Left lung (tissue), 10 donors: Measurements from ENCODE around the gene ANXA8. TPM values are rescaled to one million over a fixed set of nuclear protein-coding genes. Genes with fewer than 3 reads are reported as not detected.

Experiments used
- ATAC-seq: fragments of 200-7000 bp; cut with Tn5 transposase; one replicate; pipeline ENCODE4 v1.9.1; 2020; ENCODE audit warnings: moderate library complexity
- DNase-seq, 4 donors: peaks; one replicate each; pipeline ENCODE4 v3.0.0-alpha.2; 2013 to 2020
- H3K27ac ChIP-seq, 2 donors: fragments of 200-600 bp; sonication (generic) in 1 of 2; one replicate each; pipeline versions ENCODE4 v1.5.0 to v1.8.0; 2020 to 2021
- H3K27me3 ChIP-seq, 2 donors: fragments of 200-600 bp; sonication (generic) in 1 of 2; one replicate each; pipeline versions ENCODE4 v1.5.0 to v1.8.0; 2020 to 2021
- H3K36me3 ChIP-seq, 2 donors: fragments of 200-600 bp; sonication (generic) in 1 of 2; one replicate each; pipeline versions ENCODE4 v1.5.0 to v1.8.0; 2020 to 2021
- H3K4me1 ChIP-seq, 2 donors: fragments of 200-600 bp; one replicate each; pipeline ENCODE4 v1.8.0; 2021
- H3K4me3 ChIP-seq, 2 donors: fragments of 200-600 bp; sonication (generic) in 1 of 2; one replicate each; pipeline versions ENCODE4 v1.5.0 to v1.8.0; 2020 to 2021; ENCODE audit warnings: mild to moderate bottlenecking in 1 of 2
- H3K9me3 ChIP-seq, 2 donors: fragments of 200-600 bp; sonication (generic) in 1 of 2; one replicate each; pipeline versions ENCODE4 v1.5.0 to v1.8.0; 2020 to 2021
- CTCF ChIP-seq, 2 donors: fragments of 200-600 bp; sonication (generic) in 1 of 2; IDR thresholded peaks; one replicate each; pipeline versions ENCODE4 v1.5.0 to v1.8.0; 2021; ENCODE audit warnings: antibody characterized with exemption in 2 of 2
- intact Hi-C, 2 donors: fragments of 100-400 bp; cut with DNase I; formaldehyde crosslinking; loops; one replicate each; pipeline versions ENCODE4 v1.11.2 to v1.14.2; 2022
- polyA plus RNA-seq, 6 donors: library from polyadenylated mRNA; unstranded; fragments of 120-200 nt; gene quantifications; one replicate each; pipeline ENCODE4 v1.2.1, GENCODE V29; 2013; ENCODE audit not compliant: insufficient read length in 6 of 6
- total RNA-seq, 2 donors: library from RNA; stranded (reverse); fragmentation: NEBNext Ultra II Directional; extraction: Animal tissue kit (Norgen Biotek cat#: 25700); gene quantifications; one replicate each; pipeline ENCODE4 v1.2.1, GENCODE V29; 2021
- donor health status: DM: no; HTN: yes; CAD: no.
- donor health status: DM: no; HTN: no; CAD: no.

ANXA8 gene
- total and polyA plus RNA-seq, 8 donors, result 1.00 to 7.7 (median 2.5) TPM

DNA sequence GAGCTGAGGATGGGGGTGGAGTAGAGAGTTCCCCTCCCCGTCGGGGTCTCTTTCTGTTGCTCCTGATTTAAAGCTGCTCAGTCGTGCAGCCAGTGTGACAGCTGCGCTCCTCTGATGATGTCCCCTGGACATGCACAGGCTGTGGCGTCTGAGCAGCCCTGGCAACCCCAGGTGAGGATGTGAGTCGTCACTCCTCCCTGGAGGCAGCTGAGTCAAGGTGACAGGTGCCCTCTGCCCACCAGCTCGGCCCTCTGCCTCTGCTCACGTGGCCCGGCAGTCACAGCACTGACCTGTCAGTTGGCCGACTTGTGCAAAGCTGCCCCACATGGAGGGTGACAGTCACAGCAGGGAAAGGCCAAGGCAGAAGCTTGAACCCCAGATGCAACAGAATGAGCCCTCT lies 33.9 kb downstream of the ANXA8 start:
- no peak overlapping the region for H3K27ac ChIP-seq
- peaks cover 0 to 8% of the 10 kb centered on the region in 2 donors for H3K27me3 ChIP-seq
- peak in 1 of 4 donors; percentile 64 for DNase-seq
- no peaks in the 10 kb centered on the region for H3K36me3 ChIP-seq
- no peak overlapping the region for H3K4me3 ChIP-seq
- intact Hi-C loops, result no loop called here
- H3K4me1 ChIP-seq, result no peaks in the 10 kb centered on the region
- peaks cover 0 to 16% of the 10 kb centered on the region in 2 donors for H3K9me3 ChIP-seq
- ATAC-seq, result no peak
- no peak for TF ChIP-seq CTCF (IDR thresholded peaks at IDR 0.05)

DNA sequence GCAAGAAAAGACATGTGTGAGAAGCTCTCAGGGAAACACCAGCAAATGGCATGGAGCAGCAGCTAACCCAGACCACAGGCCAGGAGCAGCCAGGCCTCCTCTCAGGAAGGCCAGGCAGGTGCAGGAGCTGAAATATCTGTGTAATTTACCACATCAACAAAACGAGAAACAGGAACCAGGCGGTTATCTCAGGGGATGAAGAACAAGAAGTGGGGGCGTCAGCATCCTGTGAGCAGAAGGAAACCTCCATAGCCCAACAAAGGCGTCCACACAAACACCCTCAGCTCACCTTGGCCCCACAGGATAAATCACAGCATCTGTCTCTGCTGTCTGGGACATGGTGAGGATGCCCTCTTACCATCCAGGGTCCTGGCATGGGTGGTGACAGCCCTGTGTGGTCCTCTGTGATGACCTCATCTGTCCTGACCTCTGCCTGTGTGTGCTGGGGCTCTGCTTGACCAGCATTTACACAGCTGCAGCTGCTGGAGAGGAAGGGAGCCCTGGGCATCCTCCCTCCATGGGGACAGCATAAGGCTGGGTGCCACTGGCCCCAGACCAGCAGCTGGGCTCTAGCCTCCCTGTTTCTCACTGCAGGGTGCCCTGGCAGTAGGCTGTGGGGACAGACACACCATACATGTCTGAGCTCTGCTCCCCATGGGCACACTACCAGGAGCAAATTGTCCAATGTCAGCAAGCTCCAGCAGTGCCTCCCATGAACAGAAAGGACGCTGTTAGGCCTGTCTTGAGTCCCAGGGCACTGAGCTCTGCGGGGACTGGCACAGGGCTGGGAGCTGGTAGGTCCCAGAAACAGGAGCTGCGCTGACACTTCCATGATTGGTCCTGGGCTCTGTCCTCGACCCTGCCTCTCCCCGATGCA lies 34.6 kb downstream of the ANXA8 start:
- no peak for DNase-seq
- intact Hi-C loops, result no loop called here
- Histone ChIP-seq H3K36me3 (no peaks in the 10 kb centered on the region), H3K4me3 (no peak overlapping the region), H3K4me1 (no peaks in the 10 kb centered on the region), H3K27me3 (peaks cover 0 to 8% of the 10 kb centered on the region in 2 donors), H3K9me3 (peaks cover 0 to 21% of the 10 kb centered on the region in 2 donors), H3K27ac (no peak overlapping the region)
- TF ChIP-seq CTCF (IDR thresholded peaks at IDR 0.05), result no peak
- no peak for ATAC-seq

DNA sequence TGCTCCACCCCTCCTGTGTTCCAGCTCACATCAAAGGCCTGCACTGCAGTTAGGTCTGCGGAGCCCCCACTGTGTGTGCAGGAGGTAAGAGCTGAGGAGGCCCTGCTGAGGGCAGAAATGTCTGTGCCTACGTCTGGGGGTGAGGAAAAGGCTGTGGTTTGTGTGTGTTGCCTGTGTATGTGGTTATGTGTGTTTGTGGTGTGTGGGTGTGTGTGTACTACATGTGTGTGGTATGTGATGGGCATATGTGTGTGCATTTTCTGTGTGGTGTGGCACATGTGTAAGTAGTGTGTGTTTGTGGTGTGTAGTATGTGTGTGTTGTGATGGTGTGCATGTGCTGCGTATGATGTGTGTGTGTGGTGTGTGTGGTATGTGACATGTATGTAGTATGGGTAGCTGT lies 36.2 kb downstream of the ANXA8 start:
- DNase-seq (no peak), ATAC-seq (no peak)
- Histone ChIP-seq H3K4me3 (no peak overlapping the region), H3K36me3 (no peaks in the 10 kb centered on the region), H3K27me3 (peaks cover 0 to 5% of the 10 kb centered on the region in 2 donors), H3K27ac (no peak overlapping the region), H3K4me1 (no peaks in the 10 kb centered on the region), H3K9me3 (peaks cover 0 to 21% of the 10 kb centered on the region in 2 donors)
- intact Hi-C loops, result no loop called here
- TF ChIP-seq CTCF (IDR thresholded peaks at IDR 0.05), result no peak

- DNase-seq (no peak), ATAC-seq (no peak)
- no peaks in the 10 kb centered on the region for H3K36me3 ChIP-seq
- peaks cover 0 to 3% of the 10 kb centered on the region in 2 donors for H3K27me3 ChIP-seq
- no peaks in the 10 kb centered on the region for H3K4me1 ChIP-seq
- TF ChIP-seq CTCF (IDR thresholded peaks at IDR 0.05), result no peak
- H3K4me3 ChIP-seq, result no peak overlapping the region
- H3K27ac ChIP-seq, result no peak overlapping the region
- H3K9me3 ChIP-seq, result peaks cover 0 to 21% of the 10 kb centered on the region in 2 donors
- intact Hi-C loops, result no loop called here
These were observed 36.7 kb downstream of the ANXA8 start for GRCh38 chr10:47447209-47447608.

- no peak for DNase-seq
- no peak for ATAC-seq
- H3K36me3 ChIP-seq, result no peaks in the 10 kb centered on the region
- intact Hi-C loops, result no loop called here
- H3K27me3 ChIP-seq, result peaks cover 0 to 8% of the 10 kb centered on the region in 2 donors
- H3K4me1 ChIP-seq, result no peaks in the 10 kb centered on the region
- TF ChIP-seq CTCF (IDR thresholded peaks at IDR 0.05), result no peak
- no peak overlapping the region for H3K4me3 ChIP-seq
- peaks cover 0 to 21% of the 10 kb centered on the region in 2 donors for H3K9me3 ChIP-seq
- no peak overlapping the region for H3K27ac ChIP-seq
These were observed 38.2 kb downstream of the ANXA8 start for GRCh38 chr10:47445720-47446119.
